T-helper 17 cell (primary cell): Measurements from ENCODE around the gene ZNF280B. TPM values are rescaled to one million over a fixed set of nuclear protein-coding genes. Genes with fewer than 3 reads are reported as not detected.
"Not testable (repeated sequence)": the region's sequence is repeated elsewhere in the genome, so short reads cannot be mapped to it uniquely, and the experiment has no call there.

Experiments
- ATAC-seq: fragments of 150-1000 bp; cut with Tn5 transposase; 2 replicates; pipeline ENCODE4 v1.10.0; 2021; ENCODE audit warnings: mild to moderate bottlenecking, moderate library complexity
- DNase-seq, 3 donors: peaks; one replicate each; pipeline versions ENCODE4 v3.0.0 to v3.0.0-alpha.2; 2020 to 2021
- H3K9me3 ChIP-seq: one replicate; pipeline ENCODE4 v1.7.0; 2013; ENCODE audit warnings: low read length, mild to moderate bottlenecking; ENCODE audit not compliant: control insufficient read depth, poor library complexity, severe bottlenecking
- H3K27ac Mint-ChIP-seq: one replicate; pipeline ENCODE4 v1.8.0; 2022; ENCODE audit warnings: mild to moderate bottlenecking, moderate library complexity, mixed read lengths
- H3K27me3 Mint-ChIP-seq: one replicate; pipeline ENCODE4 v1.8.0; 2022; ENCODE audit warnings: mixed read lengths
- H3K36me3 Mint-ChIP-seq: one replicate; pipeline ENCODE4 v1.8.0; 2022; ENCODE audit warnings: low read depth, mixed read lengths
- H3K4me1 Mint-ChIP-seq: one replicate; pipeline ENCODE4 v1.8.0; 2022; ENCODE audit warnings: mild to moderate bottlenecking, mixed read lengths
- H3K4me3 Mint-ChIP-seq: one replicate; pipeline ENCODE4 v1.8.0; 2022; ENCODE audit warnings: mild to moderate bottlenecking, moderate library complexity, mixed read lengths
- total RNA-seq, 4 donors: library from RNA in 2 of 4; stranded (reverse) in 2 of 4; gene quantifications; one replicate each; pipeline ENCODE4 v1.2.3 and lab custom pipeline; 2022 to 2026

Gene ZNF280B
- total RNA-seq, 2 donors from 2014 or later: 1.8 to 1.9 TPM

GRCh38 chr22:22547692-22548300 is 39.3 kb upstream of the ZNF280B start:
- no peaks in the 10 kb centered on the region for H3K9me3 ChIP-seq
- H3K4me3 Mint-ChIP-seq: no peak overlapping the region
- ATAC-seq (no peak), DNase-seq (no peak)
- no peaks in the 10 kb centered on the region for H3K36me3 Mint-ChIP-seq
- no peak overlapping the region for H3K27ac Mint-ChIP-seq
- peaks cover 4% of the 10 kb centered on the region for H3K4me1 Mint-ChIP-seq
- peaks cover 27% of the 10 kb centered on the region for H3K27me3 Mint-ChIP-seq

- Mint-ChIP-seq H3K4me3 (no peak overlapping the region), H3K27ac (no peak overlapping the region), H3K27me3 (peaks cover 33% of the 10 kb centered on the region), H3K36me3 (no peaks in the 10 kb centered on the region), H3K4me1 (peaks cover 4% of the 10 kb centered on the region)
- DNase-seq: no peak
- H3K9me3 ChIP-seq: no peaks in the 10 kb centered on the region
- no peak for ATAC-seq
Observed at GRCh38 chr22:22547226-22547625, 38.7 kb upstream of the ZNF280B start.

DNA sequence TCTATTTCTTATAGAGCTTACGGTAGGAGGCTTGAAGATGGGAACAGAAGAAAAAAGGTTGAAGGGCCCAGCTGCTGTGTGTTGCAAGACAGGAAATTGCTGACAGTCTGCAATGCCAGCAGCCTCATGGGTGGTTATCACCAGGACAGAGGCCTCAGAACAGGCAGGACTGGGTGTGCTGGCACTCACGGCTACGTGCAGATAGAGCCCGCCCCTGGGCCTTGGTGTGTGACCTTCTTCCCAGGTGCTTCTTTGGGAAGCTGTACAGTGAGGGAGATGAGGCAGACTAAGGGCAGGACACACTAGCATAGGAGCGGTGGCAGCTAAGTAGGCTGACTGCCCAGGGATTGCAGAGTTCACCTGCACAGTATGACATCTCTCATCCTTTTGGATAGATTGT is 37.9 kb upstream of the ZNF280B start:
- Mint-ChIP-seq H3K36me3 (no peaks in the 10 kb centered on the region), H3K4me1 (peaks cover 4% of the 10 kb centered on the region), H3K4me3 (no peak overlapping the region), H3K27ac (no peak overlapping the region), H3K27me3 (peaks cover 40% of the 10 kb centered on the region)
- H3K9me3 ChIP-seq: no peaks in the 10 kb centered on the region
- DNase-seq (no peak), ATAC-seq (no peak)

DNA sequence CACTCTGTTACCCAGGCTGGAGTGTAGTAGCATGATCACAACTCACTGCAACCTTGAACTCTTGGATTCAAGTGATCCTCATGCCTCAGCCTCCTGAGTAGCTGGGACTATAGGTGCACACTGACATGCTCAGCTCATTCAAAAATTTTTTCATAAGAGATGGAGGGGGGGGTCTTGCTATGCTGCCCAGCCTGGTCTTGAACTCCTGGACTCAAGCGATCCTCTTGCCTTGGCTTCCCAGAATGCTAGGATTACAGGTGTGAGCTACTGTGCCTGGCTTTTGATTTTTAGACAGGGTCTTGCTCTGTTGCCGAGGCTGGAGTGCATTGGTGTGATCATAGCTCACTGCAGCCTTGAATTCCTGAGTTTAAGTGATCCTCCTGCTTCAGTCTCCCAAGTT is 36.5 kb upstream of the ZNF280B start:
- peaks cover 43% of the 10 kb centered on the region for H3K27me3 Mint-ChIP-seq
- H3K36me3 Mint-ChIP-seq: no peaks in the 10 kb centered on the region
- H3K4me3 Mint-ChIP-seq: no peak overlapping the region
- ATAC-seq: no peak
- no peak overlapping the region for H3K27ac Mint-ChIP-seq
- peaks cover 4% of the 10 kb centered on the region for H3K4me1 Mint-ChIP-seq
- H3K9me3 ChIP-seq: no peaks in the 10 kb centered on the region
- DNase-seq: no peak

DNA sequence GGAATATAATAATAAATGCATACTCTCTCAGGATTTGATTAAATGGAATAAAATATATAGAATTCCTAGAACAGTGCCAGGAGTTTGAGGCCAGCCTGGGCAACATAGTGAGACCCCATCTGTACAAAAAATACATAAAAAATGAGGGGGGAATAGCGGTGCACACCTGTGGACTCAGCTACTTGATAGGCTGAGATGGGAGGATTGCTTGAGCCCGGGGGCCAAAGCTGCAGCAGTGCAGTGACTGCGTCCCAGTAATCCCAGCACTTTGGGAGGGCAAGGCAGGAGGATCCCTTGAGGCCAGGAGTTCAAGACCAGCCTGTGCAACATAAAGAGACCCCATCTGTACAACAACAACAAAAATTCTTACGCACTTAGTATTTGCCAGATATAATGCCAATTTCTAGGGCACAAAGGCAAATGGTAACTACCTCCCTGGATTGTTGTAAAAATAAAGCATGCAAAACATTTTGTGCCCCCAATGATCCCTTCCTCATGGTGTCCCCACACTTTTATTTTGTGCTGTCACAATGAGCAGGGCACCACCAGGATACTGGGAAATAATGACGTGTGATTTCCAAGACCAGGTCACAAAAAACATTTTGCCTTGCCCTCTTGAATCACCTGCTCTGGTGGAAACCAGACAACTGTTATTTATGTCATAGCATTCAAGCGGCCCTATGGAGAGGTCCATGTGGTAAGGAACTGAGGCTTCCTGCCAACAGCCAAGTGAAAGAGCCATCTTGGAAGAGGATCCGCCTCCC is 29.9 kb upstream of the ZNF280B start:
- H3K9me3 ChIP-seq: no peaks in the 10 kb centered on the region
- Mint-ChIP-seq H3K4me3 (no peak overlapping the region), H3K4me1 (no peaks in the 10 kb centered on the region), H3K27me3 (peaks cover 45% of the 10 kb centered on the region), H3K27ac (no peak overlapping the region), H3K36me3 (peaks cover 3% of the 10 kb centered on the region)
- DNase-seq (no peak), ATAC-seq (no peak)

DNA sequence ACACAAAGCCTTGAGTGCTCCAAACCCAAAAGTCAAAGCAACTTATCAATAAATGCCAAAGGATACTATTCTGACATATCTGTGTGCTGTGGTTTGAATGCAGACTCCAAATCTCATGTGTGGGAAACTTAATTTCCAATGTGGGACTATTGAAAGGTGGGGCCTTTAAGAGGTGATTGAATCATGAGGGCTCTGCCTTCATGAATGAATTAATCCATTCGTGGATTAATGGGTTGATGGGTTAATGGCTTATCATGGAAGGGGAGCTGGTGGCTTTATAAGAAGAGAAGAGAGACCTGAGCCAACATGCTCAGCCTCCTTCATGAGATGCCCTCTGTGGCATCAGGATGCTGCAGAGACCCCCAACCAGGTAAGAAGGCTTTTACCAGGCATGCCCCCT is 28.4 kb upstream of the ZNF280B start:
- no peak overlapping the region for H3K27ac Mint-ChIP-seq
- no peaks in the 10 kb centered on the region for H3K4me1 Mint-ChIP-seq
- H3K27me3 Mint-ChIP-seq: peaks cover 31% of the 10 kb centered on the region
- peaks cover 3% of the 10 kb centered on the region for H3K36me3 Mint-ChIP-seq
- no peak overlapping the region for H3K4me3 Mint-ChIP-seq
- DNase-seq (no peak), ATAC-seq (no peak)
- no peaks in the 10 kb centered on the region for H3K9me3 ChIP-seq

- ATAC-seq (no peak), DNase-seq (no peak)
- peaks cover 27% of the 10 kb centered on the region for H3K27me3 Mint-ChIP-seq
- H3K36me3 Mint-ChIP-seq: peaks cover 3% of the 10 kb centered on the region
- H3K9me3 ChIP-seq: no peaks in the 10 kb centered on the region
- H3K4me3 Mint-ChIP-seq: no peak overlapping the region
- H3K4me1 Mint-ChIP-seq: no peaks in the 10 kb centered on the region
- no peak overlapping the region for H3K27ac Mint-ChIP-seq
Observed at GRCh38 chr22:22536515-22536914, 28.0 kb upstream of the ZNF280B start.

GRCh38 chr22:22535662-22536061 is 27.1 kb upstream of the ZNF280B start:
- peaks cover 3% of the 10 kb centered on the region for H3K36me3 Mint-ChIP-seq
- H3K4me3 Mint-ChIP-seq: no peak overlapping the region
- peaks cover 23% of the 10 kb centered on the region for H3K27me3 Mint-ChIP-seq
- no peak for DNase-seq
- H3K27ac Mint-ChIP-seq: no peak overlapping the region
- no peak for ATAC-seq
- no peaks in the 10 kb centered on the region for H3K9me3 ChIP-seq
- H3K4me1 Mint-ChIP-seq: no peaks in the 10 kb centered on the region

GRCh38 chr22:22534604-22535415 is 26.3 kb upstream of the ZNF280B start:
- no peaks in the 10 kb centered on the region for H3K4me1 Mint-ChIP-seq
- no peaks in the 10 kb centered on the region for H3K9me3 ChIP-seq
- H3K27ac Mint-ChIP-seq: no peak overlapping the region
- ATAC-seq: no peak
- peaks cover 3% of the 10 kb centered on the region for H3K36me3 Mint-ChIP-seq
- DNase-seq: no peak
- H3K4me3 Mint-ChIP-seq: no peak overlapping the region
- peaks cover 17% of the 10 kb centered on the region for H3K27me3 Mint-ChIP-seq

DNA sequence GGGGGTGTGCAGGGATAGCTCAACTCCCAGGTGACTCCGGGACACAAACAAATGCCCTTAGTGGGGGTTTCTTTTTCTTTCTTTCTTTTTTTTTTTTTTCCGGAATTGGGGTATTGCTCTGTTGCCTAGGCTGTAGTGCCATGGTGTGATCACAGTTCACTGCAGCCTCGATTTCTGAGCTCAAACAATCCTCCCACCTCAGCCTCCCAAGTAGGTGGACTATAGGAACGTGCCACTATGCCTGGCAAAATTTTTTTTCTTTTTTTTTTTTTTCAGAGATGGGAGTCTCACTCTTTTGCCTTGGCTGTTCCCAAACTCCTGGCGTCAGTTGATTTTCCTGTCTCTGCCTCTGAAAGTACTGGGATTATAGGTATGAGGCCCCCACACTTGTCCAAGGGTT is 25.3 kb upstream of the ZNF280B start:
- Mint-ChIP-seq H3K27me3 (peaks cover 25% of the 10 kb centered on the region), H3K27ac (no peak overlapping the region), H3K36me3 (peaks cover 3% of the 10 kb centered on the region), H3K4me3 (no peak overlapping the region), H3K4me1 (no peaks in the 10 kb centered on the region)
- ATAC-seq (no peak), DNase-seq (no peak)
- H3K9me3 ChIP-seq: no peaks in the 10 kb centered on the region

GRCh38 chr22:22533417-22533816 is 24.9 kb upstream of the ZNF280B start:
- Mint-ChIP-seq H3K36me3 (peaks cover 3% of the 10 kb centered on the region), H3K4me3 (no peak overlapping the region), H3K27me3 (peaks cover 25% of the 10 kb centered on the region), H3K27ac (no peak overlapping the region), H3K4me1 (no peaks in the 10 kb centered on the region)
- ATAC-seq (no peak), DNase-seq (no peak)
- no peaks in the 10 kb centered on the region for H3K9me3 ChIP-seq

DNA sequence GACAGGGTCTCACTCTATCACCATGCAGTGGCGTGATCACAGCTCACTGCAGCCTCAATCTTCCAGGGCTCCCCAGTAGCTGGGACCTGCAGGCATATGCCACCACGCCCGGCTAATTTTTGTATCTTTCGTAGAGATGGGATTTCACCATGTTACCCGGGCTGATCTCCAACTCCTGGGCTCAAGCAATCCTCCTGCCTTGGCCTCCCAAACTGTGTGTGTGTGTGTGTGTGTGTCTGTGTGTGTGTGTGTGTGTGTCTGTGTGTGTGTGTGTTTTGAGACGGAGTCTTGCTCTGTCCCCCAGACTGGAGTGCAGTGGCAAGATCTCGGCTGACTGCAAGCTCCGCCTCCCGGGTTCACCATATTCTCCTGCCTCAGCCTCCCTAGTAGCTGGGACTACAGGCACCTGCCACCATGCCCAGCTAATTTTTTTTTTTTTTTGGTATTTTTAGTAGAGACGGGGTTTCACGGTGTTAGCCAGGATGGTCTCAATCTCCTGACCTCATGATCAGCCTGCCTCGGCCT is 24.1 kb upstream of the ZNF280B start:
- peaks cover 25% of the 10 kb centered on the region for H3K27me3 Mint-ChIP-seq
- H3K27ac Mint-ChIP-seq, H3K36me3 Mint-ChIP-seq, H3K4me3 Mint-ChIP-seq, H3K4me1 Mint-ChIP-seq, DNase-seq, H3K9me3 ChIP-seq, ATAC-seq: not testable (repeated sequence)

GRCh38 chr22:22531770-22532546 is 23.4 kb upstream of the ZNF280B start:
- no peaks in the 10 kb centered on the region for H3K9me3 ChIP-seq
- Mint-ChIP-seq H3K4me3 (no peak overlapping the region), H3K27me3 (peaks cover 22% of the 10 kb centered on the region), H3K4me1 (no peaks in the 10 kb centered on the region), H3K27ac (no peak overlapping the region), H3K36me3 (peaks cover 3% of the 10 kb centered on the region)
- no peak for DNase-seq
- no peak for ATAC-seq
